Prostate gland (tissue), 2 donors: Measurements from ENCODE around the gene PIGR. TPM values are rescaled to one million over a fixed set of nuclear protein-coding genes. Genes with fewer than 3 reads are reported as not detected.

ENCODE experiments used
- DNase-seq: peaks from one replicate; pipeline ENCODE4 v3.0.0-alpha.2; 2019; ENCODE audit warnings: low spot score
- H3K27ac ChIP-seq, 2 donors: fragments of 200-600 bp; sonication (generic); 2 replicates each; pipeline ENCODE4 v1.5.1; 2017 to 2019
- H3K27me3 ChIP-seq: fragments of 200-600 bp; sonication (generic); replicated peaks from 2 replicates; pipeline ENCODE4 v1.5.1; 2019; ENCODE audit not compliant: insufficient read depth
- H3K36me3 ChIP-seq, 2 donors: fragments of 200-600 bp; sonication (generic); 1 replicate in 1 of 2; 2 replicates in 1 of 2; pipeline versions ENCODE4 v1.5.1 to v1.8.1; 2017 to 2019
- H3K4me1 ChIP-seq: fragments of 200-600 bp; sonication (generic); replicated peaks from 2 replicates; pipeline ENCODE4 v1.5.1; 2019
- H3K4me3 ChIP-seq, 2 donors: fragments of 200-600 bp; sonication (generic); 2 replicates each; pipeline ENCODE4 v1.5.1; 2017 to 2019
- H3K9me3 ChIP-seq: fragments of 200-600 bp; sonication (generic); 2 replicates; pipeline ENCODE4 v1.5.1; 2017
- CTCF ChIP-seq, 4 experiments: fragments of 200-600 bp in 2 of 4; fragments of 450-650 bp in 2 of 4; sonication (generic) in 2 of 4; IDR thresholded peaks; 1 replicate in 3 of 4; 2 replicates in 1 of 4; pipeline ENCODE4 v1.5.1; 2016 to 2019; ENCODE audit warnings: antibody characterized with exemption in 4 of 4, mild to moderate bottlenecking in 2 of 4, moderate library complexity in 2 of 4
- POLR2A ChIP-seq: fragments of 450-650 bp; IDR thresholded peaks from one replicate; pipeline ENCODE4 v1.6.1; 2016; ENCODE audit warnings: antibody characterized with exemption, mild to moderate bottlenecking
- POLR2AphosphoS5 ChIP-seq: sonication (generic); formaldehyde crosslinking; IDR thresholded peaks from one replicate; pipeline ENCODE4 v1.6.1; 2017; ENCODE audit warnings: antibody characterized with exemption
- WGBS: methylation state at CpG from one replicate; pipeline ENCODE4 v1.1.5; 2018; 5-methylcytosine and 5-hydroxymethylcytosine counted together
- intact Hi-C: fragments of 100-400 bp; cut with DNase I; formaldehyde crosslinking; loops from one replicate; pipeline ENCODE4 v1.14.2; 2022
- total RNA-seq, 2 donors: library from RNA; depleted of rRNA; stranded (reverse); fragments of >200 nt; gene quantifications; one replicate each; pipeline ENCODE4 v1.1.0, GENCODE V29; 2016

Gene PIGR
- total RNA-seq, 2 donors from 2014 or later, result 1.9 to 91.7 TPM

- H3K4me3 ChIP-seq, result no peak overlapping the region
- no peaks in the 10 kb centered on the region for H3K27me3 ChIP-seq
- no peak overlapping the region for H3K27ac ChIP-seq
- intact Hi-C loops, result no loop called here
- no peaks in the 10 kb centered on the region for H3K9me3 ChIP-seq
- 75% methylated on average over 5 of the region's 5 CpGs for WGBS
- DNase-seq, result no peak
- H3K36me3 ChIP-seq, result no peaks in the 10 kb centered on the region
- TF ChIP-seq CTCF (IDR thresholded peaks at IDR 0.05) (no peak), POLR2AphosphoS5 (no peak), POLR2A (no peak)
- H3K4me1 ChIP-seq, result no peaks in the 10 kb centered on the region
Observed at GRCh38 chr1:206899717-206900116, 46.5 kb downstream of the PIGR start.

- no peak for DNase-seq
- no peak overlapping the region for H3K27ac ChIP-seq
- H3K4me3 ChIP-seq, result no peak overlapping the region
- TF ChIP-seq CTCF (IDR thresholded peaks at IDR 0.05) (no peak), POLR2A (no peak), POLR2AphosphoS5 (no peak)
- 89% methylated on average over 13 of the region's 13 CpGs for WGBS
- H3K9me3 ChIP-seq, result no peaks in the 10 kb centered on the region
- H3K4me1 ChIP-seq, result no peaks in the 10 kb centered on the region
- no peaks in the 10 kb centered on the region for H3K36me3 ChIP-seq
- intact Hi-C loops, result no loop called here
- no peaks in the 10 kb centered on the region for H3K27me3 ChIP-seq
Observed at GRCh38 chr1:206898915-206899431, 47.3 kb downstream of the PIGR start.

- Histone ChIP-seq H3K27me3 (no peaks in the 10 kb centered on the region), H3K4me3 (no peak overlapping the region), H3K27ac (no peak overlapping the region), H3K9me3 (no peaks in the 10 kb centered on the region), H3K36me3 (no peaks in the 10 kb centered on the region), H3K4me1 (no peaks in the 10 kb centered on the region)
- DNase-seq, result no peak
- WGBS, result 71% methylated on average over 11 of the region's 11 CpGs
- intact Hi-C loops, result no loop called here
- TF ChIP-seq CTCF (IDR thresholded peaks at IDR 0.05) (no peak), POLR2AphosphoS5 (no peak), POLR2A (no peak)
Observed at GRCh38 chr1:206898089-206898914, 48.0 kb downstream of the PIGR start.

GRCh38 chr1:206897175-206897574 lies 49.1 kb downstream of the PIGR start, which contains the start of gene IL24:
Gene IL24, plus strand, starts transcription at chr1:206897443. Its CDS starts 390 bp downstream, at chr1:206897833.
- intact Hi-C loops, result no loop called here
- no peak for DNase-seq
- H3K27ac ChIP-seq, result no peak within 1 kb of the TSS

More at GRCh38 chr1:206897175-206897574, 49.1 kb downstream of the PIGR start, which contains the start of gene IL24:
- H3K4me3 ChIP-seq, result no peak within 1 kb of the TSS
- no peak for TF ChIP-seq POLR2A
- no peak for TF ChIP-seq POLR2AphosphoS5
- TF ChIP-seq CTCF (IDR thresholded peaks at IDR 0.05), result no peak
- H3K27me3 ChIP-seq, result no peaks in the 10 kb centered on the region
- H3K36me3 ChIP-seq, result no peaks in the 10 kb centered on the region
- 84% methylated on average over 4 of the region's 4 CpGs for WGBS
- no peaks in the 10 kb centered on the region for H3K4me1 ChIP-seq
- no peaks in the 10 kb centered on the region for H3K9me3 ChIP-seq
